Adipocyte (in vitro differentiated cells): Measurements from ENCODE around the gene ZC3H12A.
A peak's percentile ranks its signal among the peaks of the same experiment; 100 is the strongest.

Source experiments
- DNase-seq: peaks from one replicate; pipeline ENCODE4 v3.0.0-alpha.2; 2015; ENCODE audit warnings: low read depth
- H3K27me3 ChIP-seq: replicated peaks from 2 replicates; pipeline ENCODE4 v1.7.0; 2013; ENCODE audit warnings: mild to moderate bottlenecking, low read length, moderate library complexity; ENCODE audit not compliant: control insufficient read depth, insufficient read depth
- H3K36me3 ChIP-seq: 2 replicates; pipeline ENCODE4 v1.7.0; 2013; ENCODE audit warnings: low read length, mild to moderate bottlenecking, moderate library complexity; ENCODE audit not compliant: control insufficient read depth, insufficient read depth, severe bottlenecking
- H3K4me1 ChIP-seq: 2 replicates; pipeline ENCODE4 v1.7.0; 2013; ENCODE audit warnings: mild to moderate bottlenecking, low read length, moderate library complexity; ENCODE audit not compliant: control insufficient read depth, insufficient read depth
- H3K4me3 ChIP-seq: 2 replicates; pipeline ENCODE4 v1.7.0; 2013; ENCODE audit warnings: mild to moderate bottlenecking, low read length, moderate library complexity
- H3K9ac ChIP-seq: 2 replicates; pipeline ENCODE4 v1.7.0; 2013; ENCODE audit warnings: mild to moderate bottlenecking, low read length, moderate library complexity
- H3K9me3 ChIP-seq: 2 replicates; pipeline ENCODE4 v1.7.0; 2013; ENCODE audit warnings: mild to moderate bottlenecking, low read length, moderate library complexity; ENCODE audit not compliant: control insufficient read depth

Gene ZC3H12A

GRCh38 chr1:37473431-37474045, 842 bp upstream of the ZC3H12A start:
- peak overlapping the region; percentile 93 for H3K4me3 ChIP-seq
- H3K9me3 ChIP-seq = no peaks in the 10 kb centered on the region
- H3K4me1 ChIP-seq = peaks cover 64% of the 10 kb centered on the region
- H3K9ac ChIP-seq = peak overlapping the region; percentile 94
- H3K36me3 ChIP-seq = peaks cover 17% of the 10 kb centered on the region
- H3K27me3 ChIP-seq = no peaks in the 10 kb centered on the region
- peak; percentile 58 for DNase-seq

GRCh38 chr1:37474697-37475379, 458 bp downstream of the ZC3H12A start:
- DNase-seq = peak; percentile 77
- peaks cover 77% of the 10 kb centered on the region for H3K4me1 ChIP-seq
- H3K4me3 ChIP-seq = peak overlapping the region; percentile 93
- H3K36me3 ChIP-seq = peaks cover 19% of the 10 kb centered on the region
- H3K27me3 ChIP-seq = no peaks in the 10 kb centered on the region
- no peaks in the 10 kb centered on the region for H3K9me3 ChIP-seq
- peak overlapping the region; percentile 94 for H3K9ac ChIP-seq

GRCh38 chr1:37475380-37476086, 1.2 kb downstream of the ZC3H12A start:
- Histone ChIP-seq H3K9me3 (no peaks in the 10 kb centered on the region), H3K4me3 (peak overlapping the region; percentile 93), H3K36me3 (peaks cover 26% of the 10 kb centered on the region), H3K9ac (peak overlapping the region; percentile 94), H3K27me3 (no peaks in the 10 kb centered on the region), H3K4me1 (peaks cover 83% of the 10 kb centered on the region)
- DNase-seq = no peak

DNA sequence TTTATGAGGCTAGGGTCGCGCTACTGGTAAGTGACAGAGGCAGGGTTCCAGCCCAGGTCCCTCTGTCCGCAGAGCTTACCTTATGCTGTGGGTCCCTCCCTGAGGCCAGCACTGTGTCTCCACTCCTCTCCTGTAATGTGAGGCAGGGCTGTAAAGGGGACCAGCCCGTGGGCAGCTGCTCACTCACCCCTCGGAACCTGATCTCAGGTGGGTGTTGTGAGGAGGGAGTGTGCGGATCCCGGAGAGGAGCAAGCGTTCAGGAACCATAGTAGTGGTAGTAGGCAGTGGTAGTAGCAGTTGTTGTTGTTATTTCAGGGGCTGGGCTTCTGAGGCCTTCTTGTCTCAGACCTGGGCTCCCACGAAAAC, 1.7 kb downstream of the ZC3H12A start:
- H3K9ac ChIP-seq = peak overlapping the region; percentile 94
- H3K27me3 ChIP-seq = no peaks in the 10 kb centered on the region
- peak overlapping the region; percentile 93 for H3K4me3 ChIP-seq
- H3K9me3 ChIP-seq = no peaks in the 10 kb centered on the region
- no peak for DNase-seq
- H3K36me3 ChIP-seq = peaks cover 31% of the 10 kb centered on the region
- H3K4me1 ChIP-seq = peaks cover 82% of the 10 kb centered on the region

DNA sequence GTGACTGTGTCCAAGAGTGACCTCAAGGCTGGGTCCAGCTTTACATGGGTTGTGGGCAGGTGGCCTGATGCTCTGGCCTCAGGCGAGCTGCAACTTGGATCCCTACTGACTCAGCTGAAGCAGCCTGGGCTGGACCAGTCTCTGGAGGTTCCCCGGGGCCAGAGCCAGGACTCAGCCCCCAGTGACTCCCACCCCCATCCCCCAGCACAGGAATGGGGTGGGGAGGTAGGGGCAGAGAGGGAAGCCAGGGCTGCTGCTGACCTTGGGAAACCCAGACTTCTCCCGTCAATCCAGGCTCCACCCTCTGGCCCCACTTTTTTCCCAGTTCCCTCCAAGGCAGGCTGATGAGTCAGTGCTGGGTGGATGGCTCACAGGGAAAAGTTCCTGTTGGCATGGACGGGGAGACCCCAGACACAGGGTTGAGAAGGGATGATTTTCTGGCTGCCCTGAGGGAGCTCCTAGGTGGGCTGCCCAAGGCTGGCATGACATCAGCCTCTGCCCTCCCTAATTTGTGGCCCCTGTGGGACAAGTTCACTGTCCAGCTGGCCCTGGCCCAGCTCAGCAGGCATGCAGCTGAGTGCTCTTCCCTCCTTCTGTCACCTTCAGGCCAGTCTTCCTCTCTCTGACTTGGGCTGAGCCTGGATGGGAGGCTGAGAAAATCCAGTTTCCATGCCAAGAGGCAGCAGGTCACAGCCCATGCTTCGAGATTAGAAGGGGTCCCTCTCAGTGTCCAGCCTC, 2.2 kb downstream of the ZC3H12A start:
- no peaks in the 10 kb centered on the region for H3K27me3 ChIP-seq
- H3K9me3 ChIP-seq = no peaks in the 10 kb centered on the region
- H3K9ac ChIP-seq = peak overlapping the region; percentile 94
- peak; percentile 88 for DNase-seq
- peaks cover 37% of the 10 kb centered on the region for H3K36me3 ChIP-seq
- peak overlapping the region; percentile 93 for H3K4me3 ChIP-seq
- H3K4me1 ChIP-seq = peaks cover 76% of the 10 kb centered on the region

DNA sequence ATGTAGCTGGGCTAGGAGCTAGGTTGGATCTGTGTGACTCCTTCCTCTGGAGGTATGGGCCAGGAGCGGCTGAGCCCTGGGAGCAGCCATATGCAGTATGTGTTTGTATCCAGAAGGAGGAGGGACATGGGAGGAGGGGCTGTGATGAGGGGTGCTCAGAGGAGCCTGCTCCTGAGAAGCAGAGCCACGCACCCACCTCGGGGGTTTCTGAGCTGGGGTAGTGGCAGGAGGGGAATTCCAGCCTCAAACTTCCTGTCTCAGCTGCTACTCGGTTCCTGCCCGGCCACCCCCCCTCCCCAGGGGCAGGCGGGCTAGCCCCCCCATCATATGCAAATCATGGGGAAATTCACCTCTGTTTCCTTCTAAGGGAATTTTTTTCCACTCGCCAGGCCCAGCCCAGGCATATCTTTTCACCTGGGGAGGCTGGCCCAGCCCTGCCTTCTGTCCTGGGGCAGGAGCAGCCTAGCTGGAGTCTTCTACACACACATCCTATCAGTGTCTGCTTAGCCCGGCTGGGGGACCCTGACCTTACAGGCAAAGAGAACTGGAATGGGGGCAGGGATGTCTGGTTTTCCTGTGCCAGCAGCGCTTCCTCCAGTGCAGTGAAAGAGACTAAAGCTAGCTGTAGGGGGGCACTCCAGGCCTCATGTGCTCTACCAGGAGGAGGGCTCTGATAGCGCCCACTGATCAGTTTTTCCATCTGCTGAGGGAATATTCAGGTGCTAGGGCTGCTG, 3.0 kb downstream of the ZC3H12A start:
- Histone ChIP-seq H3K9me3 (no peaks in the 10 kb centered on the region), H3K36me3 (peaks cover 44% of the 10 kb centered on the region), H3K27me3 (no peaks in the 10 kb centered on the region), H3K4me3 (peak overlapping the region; percentile 93), H3K4me1 (peaks cover 69% of the 10 kb centered on the region), H3K9ac (peak overlapping the region; percentile 94)
- peak; percentile 45 for DNase-seq

DNA sequence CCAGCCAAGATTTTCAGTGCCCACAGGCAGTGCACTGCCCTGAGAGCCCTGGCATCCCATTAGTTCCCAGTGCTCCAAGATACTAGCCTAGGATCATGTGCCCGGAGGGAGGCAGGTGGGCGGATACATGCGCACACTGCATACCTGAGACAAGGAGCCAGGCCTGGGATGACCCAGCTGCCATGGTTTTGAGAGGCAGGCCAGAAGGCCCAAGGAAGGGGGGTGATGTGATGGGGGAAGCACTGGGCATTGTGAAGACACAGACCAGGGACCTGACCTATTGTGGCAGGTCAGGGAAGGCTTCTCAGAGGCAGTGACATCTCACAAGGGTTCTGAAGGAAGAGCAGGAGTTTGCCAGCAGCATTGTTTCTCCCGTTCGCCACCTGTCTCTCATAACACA, 3.6 kb downstream of the ZC3H12A start:
- Histone ChIP-seq H3K4me1 (peaks cover 66% of the 10 kb centered on the region), H3K27me3 (no peaks in the 10 kb centered on the region), H3K4me3 (peak overlapping the region; percentile 93), H3K9ac (peak overlapping the region; percentile 94), H3K36me3 (peaks cover 50% of the 10 kb centered on the region), H3K9me3 (no peaks in the 10 kb centered on the region)
- DNase-seq = no peak

DNA sequence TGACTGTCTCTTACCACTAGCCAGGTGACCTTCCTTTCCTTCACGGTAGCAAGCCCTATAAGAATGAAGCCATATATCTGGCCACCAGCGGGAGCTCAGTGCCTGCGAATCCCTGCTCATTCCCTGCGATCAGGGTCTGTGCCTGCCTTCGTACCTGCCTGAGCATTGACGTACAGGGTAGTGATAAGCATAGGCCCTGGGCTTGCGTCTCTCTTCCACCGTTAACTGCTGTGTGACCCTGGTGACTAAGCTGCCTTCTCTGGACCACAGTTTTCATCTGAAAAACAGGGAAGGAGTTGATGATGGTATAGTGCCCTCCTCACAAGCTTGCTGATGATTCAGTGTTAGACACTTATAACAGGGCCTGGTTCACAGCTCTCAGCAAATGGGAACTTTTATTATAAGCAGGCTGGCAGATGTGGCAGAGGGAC, 4.1 kb downstream of the ZC3H12A start:
- H3K4me1 ChIP-seq = peaks cover 61% of the 10 kb centered on the region
- H3K9me3 ChIP-seq = no peaks in the 10 kb centered on the region
- no peak for DNase-seq
- no peaks in the 10 kb centered on the region for H3K27me3 ChIP-seq
- H3K9ac ChIP-seq = peak overlapping the region; percentile 94
- peak overlapping the region; percentile 93 for H3K4me3 ChIP-seq
- peaks cover 55% of the 10 kb centered on the region for H3K36me3 ChIP-seq

DNA sequence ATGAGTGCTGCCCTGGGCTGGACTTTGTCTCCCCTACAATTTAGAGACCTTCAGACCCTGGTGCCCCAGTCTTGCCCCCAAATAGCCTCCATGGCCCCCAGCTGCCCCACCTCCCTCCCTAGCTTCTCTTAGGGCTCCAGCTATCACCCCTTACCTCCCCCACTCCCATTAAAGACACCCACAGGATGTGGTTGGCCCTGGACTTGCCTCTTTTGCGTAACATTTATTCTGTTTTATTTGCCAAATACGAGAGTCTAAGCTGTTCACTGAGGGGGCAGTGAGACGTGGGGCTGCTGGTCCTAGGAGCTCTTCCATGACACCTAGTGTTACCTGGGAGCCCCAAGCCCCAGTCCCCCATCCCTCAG, 4.5 kb downstream of the ZC3H12A start:
- Histone ChIP-seq H3K9me3 (no peaks in the 10 kb centered on the region), H3K9ac (peak overlapping the region; percentile 94), H3K4me1 (peaks cover 59% of the 10 kb centered on the region), H3K4me3 (peak overlapping the region; percentile 93), H3K27me3 (no peaks in the 10 kb centered on the region), H3K36me3 (peaks cover 59% of the 10 kb centered on the region)
- no peak for DNase-seq

GRCh38 chr1:37479255-37480124, 5.1 kb downstream of the ZC3H12A start:
- H3K36me3 ChIP-seq = peaks cover 66% of the 10 kb centered on the region
- peak overlapping the region; percentile 93 for H3K4me3 ChIP-seq
- DNase-seq = peak; percentile 88
- H3K9ac ChIP-seq = peak overlapping the region; percentile 94
- H3K4me1 ChIP-seq = peaks cover 63% of the 10 kb centered on the region
- no peaks in the 10 kb centered on the region for H3K27me3 ChIP-seq
- H3K9me3 ChIP-seq = no peaks in the 10 kb centered on the region
